Measurements from ENCODE around the gene ANKRD44.

DNA sequence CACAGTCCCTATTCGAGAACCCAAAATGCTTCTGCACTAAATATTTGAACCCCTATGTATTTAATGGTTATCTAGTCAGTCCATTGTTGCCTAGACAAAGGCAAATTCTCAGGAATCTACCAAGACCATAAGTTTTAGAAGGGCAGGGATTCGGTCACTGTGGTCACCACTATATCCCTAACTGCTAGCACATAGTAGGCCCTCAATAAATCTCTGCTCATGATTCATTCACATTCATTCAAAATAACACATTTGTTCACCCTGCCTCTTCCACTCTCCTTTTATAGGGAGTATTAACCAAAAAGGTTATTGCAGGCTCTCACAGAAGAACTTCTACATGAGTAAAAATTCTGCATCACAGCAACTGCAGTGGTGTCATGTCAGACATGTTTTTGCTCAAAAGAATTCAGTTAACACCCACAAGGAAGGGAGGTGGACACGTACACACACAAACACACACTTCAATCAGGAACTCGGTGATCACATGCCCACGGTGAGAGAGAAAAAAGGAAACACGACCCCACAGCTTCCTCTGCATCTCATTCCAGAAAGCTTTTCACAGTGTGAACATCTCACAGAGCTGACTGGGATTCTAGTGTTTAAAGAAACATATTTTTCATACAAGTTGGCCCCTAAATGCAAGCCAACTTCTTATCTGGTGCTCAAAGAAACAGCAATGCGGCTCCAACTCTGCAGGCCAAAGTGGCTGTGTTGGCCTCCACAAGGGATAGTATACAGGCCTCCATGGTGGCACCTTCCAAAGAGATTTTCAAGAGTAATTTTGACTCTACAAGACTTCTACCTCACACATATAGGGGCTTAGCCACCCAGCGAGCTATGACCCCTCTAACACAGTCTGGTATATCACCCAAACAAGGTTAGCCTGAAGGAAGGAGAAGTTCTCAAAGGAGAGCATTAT lies 98.0 kb downstream of the ANKRD44 start:
- no peak for TF ChIP-seq POLR2A (IDR thresholded peaks at IDR 0.05)
- TF ChIP-seq, protein P1, sequence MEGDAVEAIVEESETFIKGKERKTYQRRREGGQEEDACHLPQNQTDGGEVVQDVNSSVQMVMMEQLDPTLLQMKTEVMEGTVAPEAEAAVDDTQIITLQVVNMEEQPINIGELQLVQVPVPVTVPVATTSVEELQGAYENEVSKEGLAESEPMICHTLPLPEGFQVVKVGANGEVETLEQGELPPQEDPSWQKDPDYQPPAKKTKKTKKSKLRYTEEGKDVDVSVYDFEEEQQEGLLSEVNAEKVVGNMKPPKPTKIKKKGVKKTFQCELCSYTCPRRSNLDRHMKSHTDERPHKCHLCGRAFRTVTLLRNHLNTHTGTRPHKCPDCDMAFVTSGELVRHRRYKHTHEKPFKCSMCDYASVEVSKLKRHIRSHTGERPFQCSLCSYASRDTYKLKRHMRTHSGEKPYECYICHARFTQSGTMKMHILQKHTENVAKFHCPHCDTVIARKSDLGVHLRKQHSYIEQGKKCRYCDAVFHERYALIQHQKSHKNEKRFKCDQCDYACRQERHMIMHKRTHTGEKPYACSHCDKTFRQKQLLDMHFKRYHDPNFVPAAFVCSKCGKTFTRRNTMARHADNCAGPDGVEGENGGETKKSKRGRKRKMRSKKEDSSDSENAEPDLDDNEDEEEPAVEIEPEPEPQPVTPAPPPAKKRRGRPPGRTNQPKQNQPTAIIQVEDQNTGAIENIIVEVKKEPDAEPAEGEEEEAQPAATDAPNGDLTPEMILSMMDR (IDR thresholded peaks at IDR 0.05), result no peak
